ENCODE measurements around the gene RBBP9. TPM values are rescaled to one million over a fixed set of nuclear protein-coding genes. Genes with fewer than 3 reads are reported as not detected.
"Not testable (repeated sequence)": the region's sequence is repeated elsewhere in the genome, so short reads cannot be mapped to it uniquely, and the experiment has no call there.

Gene RBBP9
- total RNA-seq, 8 experiments from 2014 or later = 12.1 to 22.0 (median 14.5) TPM

- in situ Hi-C loops (cut with MboI; ENCODE audit: low pct_unique_long_range_greater_than_20kb in 2 of 9, low sequenced_read_pairs in 9 of 9, unreplicated experiment in 9 of 9) = no loop called here
- Histone ChIP-seq H3K27ac (no peak overlapping the region), H3K4me1 (replicated peaks in 1 of 2) (no peaks in the 10 kb centered on the region), H3K4me3 (no peak overlapping the region)
- WGBS, 10 experiments = 50 to 100% (median 90%) methylated on average over 1 of the region's 1 CpG; no CpG with 5 or more reads in 6 of the 10 experiments
- ATAC-seq (replicated peaks in 6 of 8) = peak in 3 of 8 experiments; percentile 19 to 98 (median 96)
These were observed 27.6 kb upstream of the RBBP9 start for GRCh38 chr20:18524646-18525045.

- ATAC-seq (replicated peaks in 6 of 8) = no peak
- Histone ChIP-seq H3K4me1 (replicated peaks in 1 of 2) (no peaks in the 10 kb centered on the region), H3K27ac (no peak overlapping the region), H3K4me3 (no peak overlapping the region)
- WGBS, 10 experiments = 56 to 100% (median 90%) methylated on average over 1 to 2 of the region's 2 CpGs; no CpG with 5 or more reads in 1 of the 10 experiments
- in situ Hi-C loops (cut with MboI; ENCODE audit: low pct_unique_long_range_greater_than_20kb in 2 of 9, low sequenced_read_pairs in 9 of 9, unreplicated experiment in 9 of 9) = no loop called here
These were observed 26.0 kb upstream of the RBBP9 start for GRCh38 chr20:18523066-18523465.

GRCh38 chr20:18522066-18522465 lies 25.0 kb upstream of the RBBP9 start:
- in situ Hi-C loops (cut with MboI; ENCODE audit: low pct_unique_long_range_greater_than_20kb in 2 of 9, low sequenced_read_pairs in 9 of 9, unreplicated experiment in 9 of 9); ATAC-seq (replicated peaks in 6 of 8); H3K4me3 ChIP-seq; H3K4me1 ChIP-seq (replicated peaks in 1 of 2); H3K27ac ChIP-seq: not testable (repeated sequence)
- WGBS, 10 experiments = 51 to 100% (median 79%) methylated on average over 1 to 9 of the region's 9 CpGs; no CpG with 5 or more reads in 2 of the 10 experiments

GRCh38 chr20:18515973-18516372 lies 18.9 kb upstream of the RBBP9 start:
- ATAC-seq (replicated peaks in 6 of 8) = peak in 3 of 8 experiments; percentile 82 to 94 (median 92)
- H3K4me3 ChIP-seq = no peak overlapping the region
- no peaks in the 10 kb centered on the region for H3K4me1 ChIP-seq (replicated peaks in 1 of 2)
- no peak overlapping the region for H3K27ac ChIP-seq
- in situ Hi-C loops (cut with MboI; ENCODE audit: low pct_unique_long_range_greater_than_20kb in 2 of 9, low sequenced_read_pairs in 9 of 9, unreplicated experiment in 9 of 9) = no loop called here

- in situ Hi-C loops (cut with MboI; ENCODE audit: low pct_unique_long_range_greater_than_20kb in 2 of 9, low sequenced_read_pairs in 9 of 9, unreplicated experiment in 9 of 9) = no loop called here
- ATAC-seq (replicated peaks in 6 of 8) = peak in 2 of 8 experiments; percentile 15 to 36
- 80 to 90% (median 81%) methylated on average over 1 to 2 of the region's 5 CpGs; no CpG with 5 or more reads in 6 of the 10 experiments for WGBS, 10 experiments
- Histone ChIP-seq H3K4me3 (no peak overlapping the region), H3K4me1 (replicated peaks in 1 of 2) (no peaks in the 10 kb centered on the region), H3K27ac (no peak overlapping the region)
These were observed 17.1 kb upstream of the RBBP9 start for GRCh38 chr20:18514127-18514526.

GRCh38 chr20:18513208-18513607 lies 16.2 kb upstream of the RBBP9 start:
- H3K27ac ChIP-seq = no peak overlapping the region
- ATAC-seq (replicated peaks in 6 of 8) = no peak
- 63 to 100% (median 93%) methylated on average over 1 to 7 of the region's 7 CpGs for WGBS, 10 experiments
- H3K4me3 ChIP-seq = no peak overlapping the region
- peaks cover 0 to 7% of the 10 kb centered on the region in 2 donors for H3K4me1 ChIP-seq (replicated peaks in 1 of 2)
- in situ Hi-C loops (cut with MboI; ENCODE audit: low pct_unique_long_range_greater_than_20kb in 2 of 9, low sequenced_read_pairs in 9 of 9, unreplicated experiment in 9 of 9) = no loop called here

GRCh38 chr20:18511571-18511970 lies 14.5 kb upstream of the RBBP9 start:
- H3K4me1 ChIP-seq (replicated peaks in 1 of 2) = peaks cover 3 to 11% of the 10 kb centered on the region in 2 donors
- no peak overlapping the region for H3K4me3 ChIP-seq
- no peak for ATAC-seq (replicated peaks in 6 of 8)
- 90 to 100% (median 100%) methylated on average over 1 of the region's 1 CpG; no CpG with 5 or more reads in 1 of the 10 experiments for WGBS, 10 experiments
- in situ Hi-C loops (cut with MboI; ENCODE audit: low pct_unique_long_range_greater_than_20kb in 2 of 9, low sequenced_read_pairs in 9 of 9, unreplicated experiment in 9 of 9) = no loop called here
- H3K27ac ChIP-seq = no peak overlapping the region

GRCh38 chr20:18507218-18508191 lies 10.5 kb upstream of the RBBP9 start, which contains the start of gene SEC23B:
SEC23B (plus strand) TSS chr20:18507940; CDS start chr20:18510836, 2,896 bp downstream.
- H3K27ac ChIP-seq = peak within 1 kb of the TSS; percentile 96 to 98
- in situ Hi-C loops (cut with MboI; ENCODE audit: low pct_unique_long_range_greater_than_20kb in 2 of 9, low sequenced_read_pairs in 9 of 9, unreplicated experiment in 9 of 9) = no loop called here
- peaks cover 3 to 11% of the 10 kb centered on the region in 2 donors for H3K4me1 ChIP-seq (replicated peaks in 1 of 2)
- ATAC-seq (replicated peaks in 6 of 8) = peak; percentile 91 to 98 (median 97)
- 0 to 3% (median 0%) methylated on average over 3 to 19 of the region's 69 CpGs; no CpG with 5 or more reads in 1 of the 10 experiments for WGBS, 10 experiments
- H3K4me3 ChIP-seq = peak within 1 kb of the TSS; percentile 68 to 90 (median 75)

- in situ Hi-C loops (cut with MboI; ENCODE audit: low pct_unique_long_range_greater_than_20kb in 2 of 9, low sequenced_read_pairs in 9 of 9, unreplicated experiment in 9 of 9) = no loop called here
- no peak for ATAC-seq (replicated peaks in 6 of 8)
- H3K4me1 ChIP-seq (replicated peaks in 1 of 2) = peaks cover 3 to 11% of the 10 kb centered on the region in 2 donors
- WGBS, 10 experiments = 0 to 78% (median 41%) methylated on average over 3 to 7 of the region's 8 CpGs; no CpG with 5 or more reads in 1 of the 10 experiments
- peak overlapping the region; percentile 68 to 90 (median 75) for H3K4me3 ChIP-seq
- peak overlapping the region; percentile 96 to 98 for H3K27ac ChIP-seq
These were observed 9.7 kb upstream of the RBBP9 start for GRCh38 chr20:18506744-18507143.

- ATAC-seq (replicated peaks in 6 of 8) = peak in 1 of 8 experiments; percentile 0
- WGBS, 10 experiments = 29 to 100% (median 85%) methylated on average over 1 to 24 of the region's 31 CpGs
- Histone ChIP-seq H3K4me3 (no peak overlapping the region), H3K27ac (no peak overlapping the region), H3K4me1 (replicated peaks in 1 of 2) (peaks cover 3 to 11% of the 10 kb centered on the region in 2 donors)
- in situ Hi-C loops (cut with MboI; ENCODE audit: low pct_unique_long_range_greater_than_20kb in 2 of 9, low sequenced_read_pairs in 9 of 9, unreplicated experiment in 9 of 9) = no loop called here
These were observed 7.5 kb upstream of the RBBP9 start for GRCh38 chr20:18504479-18505060.

- ATAC-seq (replicated peaks in 6 of 8); in situ Hi-C loops (cut with MboI; ENCODE audit: low pct_unique_long_range_greater_than_20kb in 2 of 9, low sequenced_read_pairs in 9 of 9, unreplicated experiment in 9 of 9); H3K4me1 ChIP-seq (replicated peaks in 1 of 2); H3K27ac ChIP-seq; H3K4me3 ChIP-seq: not testable (repeated sequence)
- 13 to 75% (median 30%) methylated on average over 1 of the region's 1 CpG; no CpG with 5 or more reads in 5 of the 10 experiments for WGBS, 10 experiments
These were observed 4.6 kb upstream of the RBBP9 start for GRCh38 chr20:18501672-18502071.

- WGBS, 10 experiments = 71 to 100% (median 90%) methylated on average over 1 to 3 of the region's 3 CpGs
- Histone ChIP-seq H3K4me1 (replicated peaks in 1 of 2) (peaks cover 6 to 9% of the 10 kb centered on the region in 2 donors), H3K4me3 (peak overlapping the region; percentile 54 to 92 (median 71)), H3K27ac (peak overlapping the region in 1 of 2 donors; percentile 6)
- ATAC-seq (replicated peaks in 6 of 8) = no peak
- in situ Hi-C loops (cut with MboI; ENCODE audit: low pct_unique_long_range_greater_than_20kb in 2 of 9, low sequenced_read_pairs in 9 of 9, unreplicated experiment in 9 of 9) = no loop called here
These were observed 578 bp upstream of the RBBP9 start for GRCh38 chr20:18497603-18498002.

- Histone ChIP-seq H3K27ac (no peak overlapping the region), H3K4me3 (peak overlapping the region; percentile 54 to 92 (median 71)), H3K4me1 (replicated peaks in 1 of 2) (peaks cover 6 to 9% of the 10 kb centered on the region in 2 donors)
- in situ Hi-C loops (cut with MboI; ENCODE audit: low pct_unique_long_range_greater_than_20kb in 2 of 9, low sequenced_read_pairs in 9 of 9, unreplicated experiment in 9 of 9) = no loop called here
- peak in 1 of 8 experiments; percentile 13 for ATAC-seq (replicated peaks in 6 of 8)
- 3 to 33% (median 12%) methylated on average over 2 to 7 of the region's 7 CpGs for WGBS, 10 experiments
These were observed 983 bp downstream of the RBBP9 start for GRCh38 chr20:18496042-18496441.

Data from motor neuron (in vitro differentiated cells).